Tibial nerve (tissue), 4 donors: Measurements from ENCODE around the gene LGR6.
A peak's percentile ranks its signal among the peaks of the same experiment; 100 is the strongest.

ENCODE experiments used
- CTCF ChIP-seq, 5 experiments: fragments of 200-600 bp in 3 of 5; fragments of 450-650 bp in 2 of 5; sonication (generic) in 3 of 5; IDR thresholded peaks; one replicate each; pipeline ENCODE4 v1.5.1; 2016 to 2019; ENCODE audit warnings: antibody characterized with exemption in 5 of 5, mild to moderate bottlenecking in 3 of 5, moderate library complexity in 2 of 5
- EP300 ChIP-seq, 2 donors: sonication (generic); formaldehyde crosslinking; IDR thresholded peaks; one replicate each; pipeline ENCODE4 v1.6.1; 2017; ENCODE audit warnings: antibody characterized with exemption in 2 of 2, mild to moderate bottlenecking in 1 of 2
- POLR2A ChIP-seq, 2 donors: fragments of 450-650 bp; IDR thresholded peaks; one replicate each; pipeline ENCODE4 v1.6.1; 2017; ENCODE audit warnings: antibody characterized with exemption in 2 of 2, mild to moderate bottlenecking in 2 of 2, moderate library complexity in 2 of 2

- TF ChIP-seq CTCF (IDR thresholded peaks at IDR 0.05) = peak in 3 of 5 experiments; percentile 5 to 35 (median 18)
- TF ChIP-seq EP300 (IDR thresholded peaks at IDR 0.05) = no peak
- no peak for TF ChIP-seq POLR2A (IDR thresholded peaks at IDR 0.05)
Observed at GRCh38 chr1:202160377-202160940, 33.1 kb upstream of the LGR6 start, which contains the start of gene PTPN7.
